Stimulated activated CD4-positive, alpha-beta T cell treated with anti-CD3 and anti-CD28 coated beads, TNF-alpha, amount 100 ng/mL, for 4 hours (primary cell): ENCODE data around the gene TRAPPC10.
"Not testable (repeated sequence)": the region's sequence is repeated elsewhere in the genome, so short reads cannot be mapped to it uniquely, and the experiment has no call there.

ENCODE experiments used
- DNase-seq, 3 experiments: peaks; one replicate each; pipeline ENCODE4 v3.0.0-alpha.2; 2020; ENCODE audit warnings: low read depth in 3 of 3

TRAPPC10 gene

GRCh38 chr21:44087426-44088400, 75.6 kb downstream of the TRAPPC10 start:
- DNase-seq, result no peak

- DNase-seq, result no peak
Measured at GRCh38 chr21:44088401-44088780, 76.3 kb downstream of the TRAPPC10 start.

- DNase-seq, result no peak
Measured at GRCh38 chr21:44089001-44089911, 77.1 kb downstream of the TRAPPC10 start.

- no peak for DNase-seq
Measured at GRCh38 chr21:44090325-44090724, 78.2 kb downstream of the TRAPPC10 start.

- no peak for DNase-seq
Measured at GRCh38 chr21:44092211-44092610, 80.1 kb downstream of the TRAPPC10 start.

- no peak for DNase-seq
Measured at GRCh38 chr21:44093761-44094160, 81.7 kb downstream of the TRAPPC10 start.

GRCh38 chr21:44094832-44095231, 82.7 kb downstream of the TRAPPC10 start:
- no peak for DNase-seq

GRCh38 chr21:44098507-44098906, 86.4 kb downstream of the TRAPPC10 start:
- DNase-seq, result not testable (repeated sequence)

GRCh38 chr21:44098964-44099363, 86.9 kb downstream of the TRAPPC10 start:
- DNase-seq, result not testable (repeated sequence)

GRCh38 chr21:44107026-44107501, 95.0 kb downstream of the TRAPPC10 start, which contains the start of gene PWP2:
TSS of gene PWP2 (plus strand) at chr21:44107399. CDS start at chr21:44107417, 18 bp downstream.
- peak in 1 of 3 experiments; percentile 34 for DNase-seq

GRCh38 chr21:44107589-44107988, 95.5 kb downstream of the TRAPPC10 start:
- not testable (repeated sequence) for DNase-seq

- not testable (repeated sequence) for DNase-seq
Measured at GRCh38 chr21:44113702-44114371, 101.7 kb downstream of the TRAPPC10 start.

- not testable (repeated sequence) for DNase-seq
Measured at GRCh38 chr21:44122131-44122530, 110.0 kb downstream of the TRAPPC10 start.

GRCh38 chr21:44127827-44128226, 115.7 kb downstream of the TRAPPC10 start:
- not testable (repeated sequence) for DNase-seq

GRCh38 chr21:44133715-44134057, 121.6 kb downstream of the TRAPPC10 start:
- DNase-seq, result not testable (repeated sequence)

- DNase-seq, result not testable (repeated sequence)
Measured at GRCh38 chr21:44134732-44135131, 122.6 kb downstream of the TRAPPC10 start.

GRCh38 chr21:44138039-44138438, 125.9 kb downstream of the TRAPPC10 start:
- not testable (repeated sequence) for DNase-seq

- DNase-seq, result not testable (repeated sequence)
Measured at GRCh38 chr21:44139787-44140551, 127.9 kb downstream of the TRAPPC10 start.

GRCh38 chr21:44140552-44140932, 128.4 kb downstream of the TRAPPC10 start:
- DNase-seq, result not testable (repeated sequence)

GRCh38 chr21:44142470-44142869, 130.4 kb downstream of the TRAPPC10 start:
- not testable (repeated sequence) for DNase-seq

- not testable (repeated sequence) for DNase-seq
Measured at GRCh38 chr21:44143380-44143779, 131.3 kb downstream of the TRAPPC10 start.
